ENCODE results near the gene TBC1D9B.

GRCh38 chr5:179876610-179876952 is 31.1 kb downstream of the TBC1D9B start:
- TF ChIP-seq TCF15 (CRISPR knock-in tag; IDR thresholded peaks at IDR 0.05) (no peak), TBL1XR1 (IDR thresholded peaks at IDR 0.05; ENCODE audit: low read length in 2 of 2) (no peak), ZNF436 (CRISPR knock-in tag; IDR thresholded peaks at IDR 0.05) (no peak), ATF2 (CRISPR knock-in tag; IDR thresholded peaks at IDR 0.05) (no peak)

All from K562 (cell line).